SU-DHL-6 (cell line): ENCODE measurements around the gene HLA-DOA.

Experiments
- H2AFZ ChIP-seq: fragments of 200-600 bp; sonication (generic); 2 replicates; pipeline ENCODE4 v1.6.1; 2014; ENCODE audit warnings: low read depth, mild to moderate bottlenecking, moderate library complexity, mixed read lengths, antibody characterized with exemption, low read length; ENCODE audit not compliant: severe bottlenecking
- H3F3A ChIP-seq: fragments of 200-600 bp; shearing (Covaris generic); 2 replicates; pipeline ENCODE4 v1.6.0; 2016; ENCODE audit warnings: antibody characterized with exemption, mild to moderate bottlenecking; ENCODE audit not compliant: insufficient read depth
- H3K27ac ChIP-seq: fragments of 200-600 bp; sonication (generic); 2 replicates; pipeline ENCODE4 v1.5.1; 2016; ENCODE audit warnings: low read depth, mild to moderate bottlenecking, low read length, moderate library complexity, mixed read lengths
- H3K27me3 ChIP-seq: fragments of 200-600 bp; sonication (generic), shearing (Covaris generic); 2 replicates; pipeline ENCODE4 v1.6.0; 2014; ENCODE audit warnings: mild to moderate bottlenecking, low read length
- H3K36me3 ChIP-seq: fragments of 200-600 bp; sonication (generic); 2 replicates; pipeline ENCODE4 v1.6.1; 2014; ENCODE audit warnings: mild to moderate bottlenecking, low read length, mixed read lengths
- H3K4me2 ChIP-seq: fragments of 300-600, 200-600 bp; shearing (Covaris generic), sonication (generic); 2 replicates; pipeline ENCODE4 v1.6.0; 2014; ENCODE audit warnings: low read length, low read depth, mild to moderate bottlenecking; ENCODE audit not compliant: poor library complexity, severe bottlenecking
- H3K4me3 ChIP-seq: fragments of 200-600 bp; sonication (generic); 2 replicates; pipeline ENCODE4 v1.5.1; 2014; ENCODE audit warnings: antibody characterized with exemption, low read length, mild to moderate bottlenecking, mixed read lengths; ENCODE audit not compliant: insufficient read depth, poor library complexity, severe bottlenecking
- H3K79me2 ChIP-seq: fragments of 200-600 bp; sonication (generic); 2 replicates; pipeline ENCODE4 v1.6.1; 2014; ENCODE audit warnings: mild to moderate bottlenecking, low read length, moderate library complexity; ENCODE audit not compliant: insufficient read depth
- H3K9ac ChIP-seq: fragments of 200-600 bp; sonication (generic); 2 replicates; pipeline ENCODE4 v1.7.0; 2014; ENCODE audit warnings: mild to moderate bottlenecking, low read length
- H3K9me2 ChIP-seq: fragments of 200-600 bp; sonication (generic); replicated peaks from 2 replicates; pipeline ENCODE4 v1.6.1; 2014; ENCODE audit warnings: low read length; ENCODE audit not compliant: insufficient read depth
- H3K9me3 ChIP-seq: fragments of 200-600 bp; sonication (generic); 2 replicates; pipeline ENCODE4 v1.6.1; 2014; ENCODE audit warnings: low read length, mixed read lengths; ENCODE audit not compliant: insufficient read depth
- H4K20me1 ChIP-seq: fragments of 200-600 bp; sonication (generic); 2 replicates; pipeline ENCODE4 v1.6.1; 2014; ENCODE audit warnings: low read depth, mild to moderate bottlenecking, antibody characterized with exemption, low read length, moderate library complexity, mixed read lengths
- EZH2phosphoT487 ChIP-seq: fragments of 200-600 bp; sonication (generic), shearing (Covaris generic); conservative IDR thresholded peaks from 2 replicates; pipeline ENCODE4 v1.6.1; 2018; ENCODE audit warnings: mild to moderate bottlenecking, antibody characterized with exemption, low read length, moderate library complexity, mixed read lengths
- TF ChIP-seq, protein P1 (sequence below): fragments of 200-600 bp; sonication (generic); IDR thresholded peaks from one replicate; pipeline ENCODE4 v1.5.1; 2017; ENCODE audit warnings: antibody characterized with exemption, mild to moderate bottlenecking, low read length, moderate library complexity; ENCODE audit not compliant: insufficient read depth, poor library complexity, severe bottlenecking

HLA-DOA gene

DNA sequence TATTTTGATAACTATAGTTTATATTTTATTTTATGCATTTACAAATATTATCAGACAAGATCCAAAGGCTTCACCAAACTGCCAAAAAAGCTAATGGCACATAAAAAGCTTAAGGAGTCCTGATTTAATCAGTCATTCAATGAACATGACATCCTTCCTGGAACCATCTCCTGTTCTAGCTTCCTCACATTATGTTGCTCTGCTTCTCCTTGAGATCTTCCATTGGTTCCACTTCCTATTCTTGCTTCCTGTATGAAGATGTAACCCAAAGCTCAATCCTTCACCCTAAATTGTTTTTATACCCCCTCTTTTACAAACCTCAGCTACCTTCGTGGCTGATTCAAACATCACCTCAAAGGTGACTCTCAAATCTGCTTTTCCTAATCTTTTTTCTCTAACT is 45.5 kb downstream of the HLA-DOA start:
- Histone ChIP-seq H3F3A (peaks cover 37% of the 10 kb centered on the region), H2AFZ (no peak overlapping the region), H3K9me3 (no peaks in the 10 kb centered on the region), H3K36me3 (0 out of 2 replicates have a peak, but pooled peaks cover 6% of the 10 kb centered on the region), H3K79me2 (peaks cover 40% of the 10 kb centered on the region), H3K27ac (no peak overlapping the region), H3K9me2 (no peaks in the 10 kb centered on the region), H3K4me3 (no peak overlapping the region), H3K4me2 (peak overlapping the region; percentile 13), H4K20me1 (no peaks in the 10 kb centered on the region), H3K9ac (no peak overlapping the region), H3K27me3 (no peaks in the 10 kb centered on the region)
- TF ChIP-seq EZH2phosphoT487, result no peak
- TF ChIP-seq, protein P1, sequence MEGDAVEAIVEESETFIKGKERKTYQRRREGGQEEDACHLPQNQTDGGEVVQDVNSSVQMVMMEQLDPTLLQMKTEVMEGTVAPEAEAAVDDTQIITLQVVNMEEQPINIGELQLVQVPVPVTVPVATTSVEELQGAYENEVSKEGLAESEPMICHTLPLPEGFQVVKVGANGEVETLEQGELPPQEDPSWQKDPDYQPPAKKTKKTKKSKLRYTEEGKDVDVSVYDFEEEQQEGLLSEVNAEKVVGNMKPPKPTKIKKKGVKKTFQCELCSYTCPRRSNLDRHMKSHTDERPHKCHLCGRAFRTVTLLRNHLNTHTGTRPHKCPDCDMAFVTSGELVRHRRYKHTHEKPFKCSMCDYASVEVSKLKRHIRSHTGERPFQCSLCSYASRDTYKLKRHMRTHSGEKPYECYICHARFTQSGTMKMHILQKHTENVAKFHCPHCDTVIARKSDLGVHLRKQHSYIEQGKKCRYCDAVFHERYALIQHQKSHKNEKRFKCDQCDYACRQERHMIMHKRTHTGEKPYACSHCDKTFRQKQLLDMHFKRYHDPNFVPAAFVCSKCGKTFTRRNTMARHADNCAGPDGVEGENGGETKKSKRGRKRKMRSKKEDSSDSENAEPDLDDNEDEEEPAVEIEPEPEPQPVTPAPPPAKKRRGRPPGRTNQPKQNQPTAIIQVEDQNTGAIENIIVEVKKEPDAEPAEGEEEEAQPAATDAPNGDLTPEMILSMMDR, result no peak

- no peak for TF ChIP-seq EZH2phosphoT487
- TF ChIP-seq, protein P1, result no peak
- Histone ChIP-seq H3K79me2 (peaks cover 31% of the 10 kb centered on the region), H3F3A (peaks cover 37% of the 10 kb centered on the region)
Observed at GRCh38 chr6:32962213-32962826, 47.1 kb downstream of the HLA-DOA start.

DNA sequence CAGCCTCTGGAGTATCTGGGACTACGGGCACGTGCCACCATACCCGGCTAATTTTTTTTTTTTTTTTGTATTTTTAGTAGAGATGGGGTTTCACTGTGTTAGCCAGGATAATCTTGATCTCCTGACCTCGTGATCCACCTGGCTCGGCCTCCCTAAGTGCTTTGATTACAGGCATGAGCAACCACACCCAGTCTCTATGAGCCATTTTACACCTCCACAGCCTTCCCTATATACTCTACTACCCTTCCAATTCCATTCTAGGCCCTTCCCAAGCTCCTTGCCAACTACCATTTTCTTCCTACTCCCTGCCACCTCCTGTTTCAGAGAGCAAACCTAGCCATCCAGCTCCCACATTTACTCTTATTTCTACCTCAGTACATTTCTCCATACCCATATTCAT is 48.8 kb downstream of the HLA-DOA start:
- TF ChIP-seq, protein P1, result no peak
- TF ChIP-seq EZH2phosphoT487, result no peak
- H3K36me3 ChIP-seq, result 0 out of 2 replicates have a peak, but pooled peaks cover 6% of the 10 kb centered on the region
- no peaks in the 10 kb centered on the region for H3K9me2 ChIP-seq
- H3K79me2 ChIP-seq, result peaks cover 21% of the 10 kb centered on the region; the same call in 1 of the 2 replicates
- H2AFZ ChIP-seq, result no peak overlapping the region
- no peak overlapping the region for H3K4me3 ChIP-seq
- no peaks in the 10 kb centered on the region for H4K20me1 ChIP-seq
- no peaks in the 10 kb centered on the region for H3K9me3 ChIP-seq
- H3K4me2 ChIP-seq, result no peak overlapping the region
- H3K9ac ChIP-seq, result no peak overlapping the region
- H3K27ac ChIP-seq, result no peak overlapping the region
- peaks cover 29% of the 10 kb centered on the region for H3F3A ChIP-seq
- no peaks in the 10 kb centered on the region for H3K27me3 ChIP-seq

More at GRCh38 chr6:32962213-32962826, 47.1 kb downstream of the HLA-DOA start:
- Histone ChIP-seq H3K36me3 (0 out of 2 replicates have a peak, but pooled peaks cover 6% of the 10 kb centered on the region), H3K9ac (no peak overlapping the region), H3K27me3 (no peaks in the 10 kb centered on the region), H4K20me1 (no peaks in the 10 kb centered on the region), H3K9me2 (no peaks in the 10 kb centered on the region), H3K9me3 (no peaks in the 10 kb centered on the region), H2AFZ (no peak overlapping the region), H3K4me3 (no peak overlapping the region), H3K27ac (no peak overlapping the region), H3K4me2 (no peak overlapping the region)
